HepG2 (cell line): ENCODE data around the gene PCIF1. TPM values are rescaled to one million over a fixed set of nuclear protein-coding genes. Genes with fewer than 3 reads are reported as not detected.
A peak's percentile ranks its signal among the peaks of the same experiment; 100 is the strongest.

Experiments used
- ATAC-seq: fragments of 200-7000 bp; cut with Tn5 transposase; 3 replicates; pipeline ENCODE4 v1.9.1; 2020; ENCODE audit warnings: mild to moderate bottlenecking, moderate library complexity
- BruUV-seq: library from RNA; stranded (reverse); fragments of 400-500 nt; replicated peaks from 2 replicates; lab custom pipeline; 2021; lab: Mats Ljungman, UMichigan
- CTCF ChIA-PET: fragments of 300-600 bp; formaldehyde crosslinking; extraction: SDS; loops from one replicate; lab custom pipeline; 2021; ENCODE audit warnings: low total read pairs, inconsistent platforms, low intra/inter-chr PET ratio; lab: Yijun Ruan, JAX
- POLR2A ChIA-PET: fragments of 350-600 bp; sonication (Branson Sonifier 250); formaldehyde crosslinking; loops from one replicate; lab custom pipeline; 2020; ENCODE audit warnings: antibody characterized with exemption, inconsistent platforms; lab: Yijun Ruan, JAX
- DNase-seq: peaks from one replicate; pipeline ENCODE4 v3.0.0-alpha.2; 2015; ENCODE audit warnings: low spot score
- FAIRE-seq: peaks from 3 replicates; lab custom pipeline; 2011; peaks lifted over from hg19 to GRCh38; lab: Jason Lieb, UNC
- H2AFZ ChIP-seq: one replicate; pipeline ENCODE4 v1.6.1; 2011; ENCODE audit warnings: low read length, inconsistent platforms
- H3K27ac ChIP-seq: fragments of 300-600 bp; 3 replicates; pipeline ENCODE4 v1.8.0; 2011; ENCODE audit warnings: mixed run types, mild to moderate bottlenecking, mixed read lengths, low read length, inconsistent platforms; ENCODE audit not compliant: insufficient read depth; ENCODE audit errors: extremely low read length
- H3K27me3 ChIP-seq, 2 experiments: fragments of 200-600 bp in 1 of 2; 2 replicates in 1 of 2; 3 replicates in 1 of 2; pipeline versions ENCODE4 v1.6.0 to v1.8.0; 2011; ENCODE audit warnings: low read length in 2 of 2, mild to moderate bottlenecking in 2 of 2, moderate library complexity in 2 of 2, inconsistent platforms in 1 of 2; ENCODE audit not compliant: insufficient read depth in 2 of 2, control insufficient read depth in 1 of 2
- H3K36me3 ChIP-seq, 2 experiments: fragments of 200-600 bp in 1 of 2; replicated peaks in 1 of 2; 2 replicates in 1 of 2; 3 replicates in 1 of 2; pipeline versions ENCODE4 v1.5.1 to v1.8.0; 2011; ENCODE audit warnings: low read length in 2 of 2, inconsistent platforms in 1 of 2; ENCODE audit not compliant: insufficient read depth in 2 of 2, control insufficient read depth in 1 of 2
- H3K4me1 ChIP-seq: 2 replicates; pipeline ENCODE4 v1.5.1; 2012; ENCODE audit warnings: low read length, inconsistent platforms; ENCODE audit not compliant: insufficient read depth
- H3K4me2 ChIP-seq: 2 replicates; pipeline ENCODE4 v1.6.0; 2011; ENCODE audit warnings: low read depth, low read length, inconsistent platforms
- H3K4me3 ChIP-seq, 3 experiments: fragments of 200-600 bp in 1 of 3; sonication (generic), shearing (Covaris generic) in 1 of 3; replicated peaks in 1 of 3; 2 replicates each; pipeline ENCODE4 v1.5.1; 2011 to 2016; ENCODE audit warnings: low read length in 3 of 3, inconsistent platforms in 2 of 3, low read depth in 2 of 3, mild to moderate bottlenecking in 2 of 3, control low read depth in 1 of 3, mixed read lengths in 1 of 3; ENCODE audit not compliant: insufficient read depth in 1 of 3
- H3K79me2 ChIP-seq: one replicate; pipeline ENCODE4 v1.6.1; 2011; ENCODE audit warnings: low read length, inconsistent platforms; ENCODE audit not compliant: insufficient read depth
- H3K9ac ChIP-seq: 2 replicates; pipeline ENCODE4 v1.6.0; 2011; ENCODE audit warnings: mild to moderate bottlenecking, low read depth, low read length, inconsistent platforms; ENCODE audit not compliant: insufficient read depth
- H3K9me3 ChIP-seq: 2 replicates; pipeline ENCODE4 v1.5.1; 2012; ENCODE audit warnings: mild to moderate bottlenecking, low read length
- H4K20me1 ChIP-seq: 2 replicates; pipeline ENCODE4 v1.6.0; 2011; ENCODE audit warnings: inconsistent platforms, mild to moderate bottlenecking, low read length, moderate library complexity; ENCODE audit not compliant: insufficient read depth
- ATAD3A ChIP-seq: sonication (generic); formaldehyde crosslinking; IDR thresholded peaks from 2 replicates; pipeline ENCODE4 v1.4.0; 2020; ENCODE audit warnings: missing genetic modification reagents
- CTCF ChIP-seq: sonication (generic); formaldehyde crosslinking; IDR thresholded peaks from 2 replicates; pipeline ENCODE4 v1.5.0; 2020; ENCODE audit warnings: mild to moderate bottlenecking, missing genetic modification reagents, moderate library complexity
- ETV6 ChIP-seq: sonication (generic); formaldehyde crosslinking; conservative IDR thresholded peaks from 2 replicates; pipeline ENCODE4 v1.4.0; 2020; ENCODE audit warnings: missing genetic modification reagents
- FOXC1 ChIP-seq: sonication (generic); formaldehyde crosslinking; IDR thresholded peaks from 2 replicates; pipeline ENCODE4 v1.8.0; 2022; ENCODE audit warnings: mild to moderate bottlenecking, missing genetic modification reagents, borderline replicate concordance
- ISL2 ChIP-seq: sonication (generic); formaldehyde crosslinking; IDR thresholded peaks from 2 replicates; pipeline ENCODE4 v1.5.0; 2020; ENCODE audit warnings: missing genetic modification reagents
- LCORL ChIP-seq, 2 experiments: fragments of 450-650 bp in 1 of 2; sonication (generic) in 1 of 2; formaldehyde crosslinking in 1 of 2; IDR thresholded peaks; 2 replicates each; pipeline versions ENCODE4 v1.5.0 to v1.6.1; 2017 to 2020; ENCODE audit warnings: antibody characterized with exemption in 1 of 2, missing genetic modification reagents in 1 of 2
- MAFF ChIP-seq: IDR thresholded peaks from 2 replicates; pipeline ENCODE4 v1.6.1; 2011; ENCODE audit warnings: low read depth, low read length, improper control_type of control experiment
- MAFK ChIP-seq, 2 experiments: IDR thresholded peaks in 1 of 2; conservative IDR thresholded peaks in 1 of 2; 2 replicates each; pipeline ENCODE4 v1.6.1; 2011; ENCODE audit warnings: improper control_type of control experiment in 2 of 2, low read length in 2 of 2
- SMC3 ChIP-seq: IDR thresholded peaks from 2 replicates; pipeline ENCODE4 v1.6.1; 2011; ENCODE audit warnings: low read length, improper control_type of control experiment
- STAG1 ChIP-seq: sonication (generic); formaldehyde crosslinking; IDR thresholded peaks from 2 replicates; pipeline ENCODE4 v1.4.0; 2020; ENCODE audit warnings: missing genetic modification reagents
- STAT5B ChIP-seq: sonication (generic); formaldehyde crosslinking; IDR thresholded peaks from 2 replicates; pipeline ENCODE4 v1.4.0; 2020; ENCODE audit warnings: missing genetic modification reagents
- TBX3 ChIP-seq: fragments of 450-650 bp; IDR thresholded peaks from 2 replicates; pipeline ENCODE4 v1.6.1; 2017; ENCODE audit warnings: antibody characterized with exemption, mild to moderate bottlenecking, inconsistent platforms, borderline replicate concordance
- ZBTB42 ChIP-seq: sonication (generic); formaldehyde crosslinking; IDR thresholded peaks from 2 replicates; pipeline ENCODE4 v1.5.0; 2020; ENCODE audit warnings: mild to moderate bottlenecking, missing genetic modification reagents
- ZNF687 ChIP-seq: sonication (generic); formaldehyde crosslinking; IDR thresholded peaks from 2 replicates; pipeline ENCODE4 v1.5.1; 2020; ENCODE audit warnings: mild to moderate bottlenecking, missing genetic modification reagents, moderate library complexity
- ZNF749 ChIP-seq: sonication (generic); formaldehyde crosslinking; IDR thresholded peaks from 2 replicates; pipeline ENCODE4 v1.8.0; 2022; ENCODE audit warnings: mild to moderate bottlenecking, missing genetic modification reagents, moderate library complexity, borderline replicate concordance
- ZSCAN25 ChIP-seq: sonication (generic); formaldehyde crosslinking; IDR thresholded peaks from 2 replicates; pipeline ENCODE4 v1.8.0; 2022; ENCODE audit warnings: mild to moderate bottlenecking, missing genetic modification reagents
- WGBS: methylation state at CpG from one replicate; pipeline ENCODE4 v1.1.6; 2017; ENCODE audit warnings: low lambda C conversion rate; 5-methylcytosine and 5-hydroxymethylcytosine counted together
- in situ Hi-C: cut with HindIII; loops from 2 replicates; pipeline ENCODE4 v1.10.0; 2017; ENCODE audit warnings: low pct_unique_long_range_greater_than_20kb; ENCODE audit not compliant: extremely low pct_ligation_motif_present
- intact Hi-C: fragments of 100-400 bp; cut with micrococcal nuclease; formaldehyde crosslinking; loops from one replicate; pipeline ENCODE4 v1.10.0; 2022; ENCODE audit not compliant: unreplicated experiment
- polyA plus RNA-seq, 8 experiments: library from polyadenylated mRNA; depleted of rRNA in 3 of 8; stranded (reverse) in 7 of 8; unstranded in 1 of 8; fragments of >200 nt; fragmentation: Illumina TruSeq in 4 of 8; extraction: Trizol in 4 of 8; gene quantifications; 2 replicates each; pipeline versions ENCODE4 v1.2.1 to v1.2.3, GENCODE V29; 2011 to 2016; ENCODE audit warnings: low read depth in 4 of 8, missing spikeins in 1 of 8, mixed read lengths in 1 of 8; ENCODE audit not compliant: insufficient read depth in 1 of 8
- total RNA-seq, 5 experiments: library from RNA; depleted of rRNA; stranded (reverse); fragments of >200 nt; fragmentation: Illumina TruSeq; extraction: Trizol; gene quantifications; 2 replicates each; pipeline ENCODE4 v1.2.3, GENCODE V29; 2016; ENCODE audit warnings: low read depth in 1 of 5

Gene PCIF1
- total and polyA plus RNA-seq, 2 of the 13 experiments (the other 11 are each of a cell fraction or from before 2014, with no cell fraction given), result 20.9 to 24.4 TPM

DNA sequence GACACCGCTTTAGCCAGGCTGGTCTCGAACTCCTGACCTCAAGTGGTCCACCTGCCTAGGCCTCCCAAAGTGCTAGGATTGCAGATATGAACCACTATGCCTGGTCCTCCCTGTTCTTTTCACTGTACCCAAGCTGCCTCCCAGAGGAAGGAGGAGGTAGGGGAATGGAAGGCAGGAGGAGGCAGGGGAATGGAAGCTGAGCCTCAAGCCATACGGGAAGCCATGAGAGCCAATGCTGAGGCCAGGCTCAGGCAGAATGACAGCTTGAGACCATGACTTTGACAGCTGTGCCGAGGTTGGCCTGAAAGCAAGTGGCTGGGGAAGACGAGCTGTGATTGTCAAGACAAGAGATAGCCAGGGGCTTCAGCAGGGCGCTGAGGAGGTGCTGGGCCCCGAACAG is 51.1 kb downstream of the PCIF1 start (continued):
- 0 out of 4 replicates have a peak, but pooled peaks have one; percentile 1 to 4 for TF ChIP-seq MAFK (conservative IDR thresholded peaks at IDR 0.05 in 1 of 2, IDR thresholded peaks at IDR 0.05 in 1 of 2; ENCODE audit: low read length in 2 of 2)
- TF ChIP-seq MAFF, result 0 out of 2 replicates have a peak, but pooled peaks have one; percentile 20
- TF ChIP-seq ETV6 (CRISPR knock-in tag), result no peak
- TF ChIP-seq ATAD3A (CRISPR knock-in tag), result 0 out of 2 replicates have a peak, but pooled peaks have one; percentile 16
- peak; percentile 53 for TF ChIP-seq STAG1 (CRISPR knock-in tag)
- no peak for TF ChIP-seq ZNF749 (CRISPR knock-in tag)
- TF ChIP-seq ISL2 (CRISPR knock-in tag), result no peak
- TF ChIP-seq STAT5B (CRISPR knock-in tag), result no peak
- TF ChIP-seq CTCF (CRISPR knock-in tag), result peak; percentile 66
- no peak for TF ChIP-seq FOXC1

GRCh38 chr20:45987108-45987780 is 52.8 kb downstream of the PCIF1 start:
- FAIRE-seq (peak; percentile 81), ATAC-seq (peak; percentile 96), DNase-seq (peak; percentile 73)
- no peak overlapping the region for H3K4me3 ChIP-seq
- H2AFZ ChIP-seq, result no peak overlapping the region
- no peak overlapping the region for H3K4me2 ChIP-seq
- H3K9me3 ChIP-seq, result no peaks in the 10 kb centered on the region
- in situ Hi-C loops (no loop called here), intact Hi-C loops (no loop called here)
- H3K36me3 ChIP-seq, result no peaks in the 10 kb centered on the region
- H3K27ac ChIP-seq, result no peak overlapping the region
- POLR2A ChIA-PET, result interaction anchor here (1.5 to 1.6 kb wide), 2 partner anchors 15 to 52 kb away, joined by 5 to 9 read pairs; partner anchors contain the start of gene ZNF335
- no peaks in the 10 kb centered on the region for H4K20me1 ChIP-seq
- BruUV-seq, result no TSS peak
- H3K4me1 ChIP-seq, result no peaks in the 10 kb centered on the region
- 15% methylated on average over 10 of the region's 16 CpGs for WGBS
- H3K27me3 ChIP-seq, result peaks cover 0 to 13% of the 10 kb centered on the region in 2 experiments; a peak in 2 of 5 replicates
- no peaks in the 10 kb centered on the region for H3K79me2 ChIP-seq
- no peak overlapping the region for H3K9ac ChIP-seq
- CTCF ChIA-PET, result interaction anchor here (0.7 to 1.6 kb wide), 2 partner anchors 27 to 102 kb away, joined by 3 to 15 read pairs; no protein-coding TSS in a partner anchor
- 0 out of 2 replicates have a peak, but pooled peaks have one; percentile 3 for TF ChIP-seq SMC3
- no peak for TF ChIP-seq TBX3
- TF ChIP-seq LCORL (IDR thresholded peaks at IDR 0.05), result no peak
- TF ChIP-seq LCORL (CRISPR knock-in tag; IDR thresholded peaks at IDR 0.05), result peak; percentile 46; the same call in 1 of the 2 replicates
- 0 out of 2 replicates have a peak, but pooled peaks have one; percentile 67 for TF ChIP-seq ZBTB42
- TF ChIP-seq ZNF687 (CRISPR knock-in tag), result peak; percentile 62
- peak; percentile 73; the same call in 1 of the 2 replicates for TF ChIP-seq ZSCAN25 (CRISPR knock-in tag)
